Stimulated activated CD8-positive, alpha-beta memory T cell treated with anti-CD3 and anti-CD28 coated beads, Interleukin-7, amount 100 ng/mL, for 48 hours (primary cell): ENCODE measurements around the gene TPPP.

Experiments
- DNase-seq, 2 donors: peaks; one replicate each; pipeline ENCODE4 v3.0.0-alpha.2; 2020; ENCODE audit warnings: low read depth in 1 of 2; ENCODE audit errors: extremely low read depth in 1 of 2

Gene TPPP

DNA sequence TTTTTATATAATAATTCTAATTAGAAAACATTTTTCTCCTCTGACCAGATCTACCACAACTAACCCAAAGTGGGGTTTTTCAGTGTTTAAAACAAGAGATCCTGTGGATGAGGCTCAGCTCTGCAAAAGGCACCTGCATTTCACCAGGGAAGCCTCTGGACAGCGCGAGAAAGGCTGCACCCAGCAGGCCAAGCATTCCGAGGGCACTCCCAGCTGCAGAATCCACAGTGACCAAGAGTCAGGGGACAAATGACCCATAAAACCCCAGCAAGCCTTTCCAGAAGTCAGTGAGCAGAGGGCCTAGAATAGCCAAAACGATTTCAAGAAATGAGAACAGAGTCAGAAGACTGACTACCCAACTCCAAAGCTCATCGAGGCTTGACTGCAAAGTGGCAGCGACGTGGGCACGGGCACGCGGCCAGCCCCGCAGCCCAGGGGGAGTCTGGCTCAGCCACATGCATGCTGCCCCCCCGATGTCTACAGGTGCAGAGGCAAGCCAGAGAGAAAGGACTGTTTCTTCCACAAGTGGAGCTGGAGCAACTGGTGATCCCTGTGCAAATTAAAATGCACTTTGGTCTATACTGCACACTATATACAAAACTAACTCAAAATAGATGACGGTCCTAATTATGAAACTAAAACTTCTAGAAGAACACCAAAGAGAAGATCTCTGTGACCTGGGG, 26.2 kb downstream of the TPPP start:
- no peak for DNase-seq

GRCh38 chr5:665956-666711, 27.0 kb downstream of the TPPP start:
- DNase-seq = no peak

GRCh38 chr5:665541-665955, 27.6 kb downstream of the TPPP start:
- no peak for DNase-seq

GRCh38 chr5:664994-665360, 28.2 kb downstream of the TPPP start:
- no peak for DNase-seq

- DNase-seq = no peak
Observed at GRCh38 chr5:664343-664993, 28.7 kb downstream of the TPPP start.

- no peak for DNase-seq
Observed at GRCh38 chr5:663436-664342, 29.5 kb downstream of the TPPP start.

DNA sequence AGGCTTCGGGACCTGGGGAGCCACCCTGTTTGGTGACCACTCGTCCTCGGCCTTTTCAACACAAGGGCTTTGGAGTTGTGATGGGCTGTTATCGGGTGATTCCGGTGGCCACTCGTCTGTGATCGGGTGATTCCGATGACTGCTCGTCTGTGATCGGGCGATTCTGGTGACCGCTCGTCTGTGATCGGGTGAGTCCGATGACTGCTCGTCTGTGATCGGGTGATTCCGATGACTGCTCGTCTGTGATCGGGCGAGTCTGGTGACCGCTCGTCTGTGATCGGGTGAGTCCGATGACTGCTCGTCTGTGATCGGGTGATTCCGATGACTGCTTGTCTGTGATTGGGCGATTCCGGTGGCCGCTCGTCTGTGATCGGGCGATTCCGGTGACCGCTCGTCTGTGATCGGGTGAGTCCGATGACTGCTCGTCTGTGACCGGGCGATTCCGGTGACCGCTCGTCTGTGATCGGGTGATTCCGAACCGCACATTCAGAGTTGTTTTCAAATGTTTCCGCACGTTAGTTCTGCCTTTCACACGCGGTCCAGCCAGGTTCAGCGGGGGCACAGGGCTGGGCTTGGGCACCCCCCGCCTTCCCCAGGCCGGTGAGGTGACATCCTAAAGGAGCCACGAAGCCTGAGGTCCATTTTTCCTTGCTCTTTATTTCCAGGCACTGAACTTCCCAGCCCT, 30.3 kb downstream of the TPPP start:
- DNase-seq = no peak

- no peak for DNase-seq
Observed at GRCh38 chr5:661891-662750, 31.0 kb downstream of the TPPP start.

- no peak for DNase-seq
Observed at GRCh38 chr5:660491-661030, 32.6 kb downstream of the TPPP start.

DNA sequence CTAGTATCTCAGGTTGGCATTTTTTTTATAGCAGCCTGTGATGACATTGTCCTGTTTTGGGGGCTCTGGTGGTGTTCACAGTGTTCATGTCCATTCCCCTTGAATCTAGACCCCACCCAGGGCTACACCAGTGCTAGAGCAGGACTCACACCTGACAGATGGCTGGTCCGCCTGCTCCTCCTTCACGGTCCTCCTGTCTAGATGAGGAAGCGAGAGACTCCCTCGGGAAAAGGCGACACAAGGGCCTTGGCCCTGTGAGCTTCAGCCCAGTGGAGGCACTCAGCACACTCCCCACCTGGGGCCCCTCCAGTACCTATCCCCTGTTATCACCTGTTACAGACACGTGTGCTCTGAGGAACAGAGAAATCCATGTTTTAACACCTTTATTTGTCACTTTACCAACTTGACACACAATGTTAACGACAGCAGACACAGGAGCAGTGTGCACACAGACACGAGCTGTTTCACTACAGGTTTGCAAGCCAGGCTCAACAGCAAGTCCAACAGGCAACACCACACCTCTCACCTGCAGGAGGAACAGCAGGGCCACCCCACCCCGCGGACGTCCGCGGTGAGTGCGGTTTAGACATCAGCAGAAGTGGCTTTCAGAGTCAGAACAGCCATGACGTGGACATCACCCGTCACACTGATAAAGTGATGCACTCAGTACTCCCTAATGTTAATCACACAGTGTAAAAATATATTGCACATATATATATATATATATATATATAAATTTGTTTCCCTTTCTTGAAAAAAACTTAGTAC, 33.5 kb downstream of the TPPP start:
- no peak for DNase-seq

DNA sequence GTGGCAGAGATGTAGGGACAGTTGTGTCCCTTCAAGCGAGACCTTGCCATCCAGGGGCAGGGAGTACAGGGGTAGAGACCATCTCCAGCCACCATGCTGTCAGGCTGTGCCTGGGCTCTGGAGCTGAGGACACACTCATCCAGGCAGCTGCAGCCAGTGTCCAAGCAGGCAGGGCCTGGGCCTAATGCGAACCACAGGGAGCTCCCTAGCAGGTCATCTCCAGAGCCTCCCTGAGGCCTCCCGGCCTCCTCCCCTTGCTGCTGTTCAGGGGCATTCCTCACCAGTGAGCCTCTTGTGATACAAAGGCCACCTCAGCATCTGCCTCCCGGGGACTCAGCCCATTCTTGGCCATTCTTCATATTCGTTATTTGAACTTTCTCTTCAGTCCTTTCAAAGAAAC, 35.0 kb downstream of the TPPP start:
- DNase-seq = no peak

DNA sequence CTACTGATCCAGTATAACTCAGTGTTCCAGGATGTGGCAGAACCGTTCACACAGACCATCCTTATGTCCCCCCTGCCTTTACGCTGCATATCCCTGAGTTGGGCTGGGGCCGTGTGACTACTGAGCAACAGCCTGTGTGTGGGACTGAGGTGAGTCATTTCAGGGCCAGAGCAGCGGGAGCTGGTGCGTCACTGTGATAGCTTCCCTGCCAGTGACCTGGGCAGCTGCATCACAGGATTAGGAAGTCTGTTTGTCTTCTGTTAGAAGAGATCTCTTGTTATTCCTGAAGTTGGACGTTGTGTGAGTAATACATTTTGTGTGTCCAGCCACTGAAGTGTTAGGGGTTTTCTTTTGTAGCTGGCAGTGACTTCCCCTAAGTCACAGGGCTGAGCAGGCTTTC, 35.6 kb downstream of the TPPP start:
- DNase-seq = no peak

DNA sequence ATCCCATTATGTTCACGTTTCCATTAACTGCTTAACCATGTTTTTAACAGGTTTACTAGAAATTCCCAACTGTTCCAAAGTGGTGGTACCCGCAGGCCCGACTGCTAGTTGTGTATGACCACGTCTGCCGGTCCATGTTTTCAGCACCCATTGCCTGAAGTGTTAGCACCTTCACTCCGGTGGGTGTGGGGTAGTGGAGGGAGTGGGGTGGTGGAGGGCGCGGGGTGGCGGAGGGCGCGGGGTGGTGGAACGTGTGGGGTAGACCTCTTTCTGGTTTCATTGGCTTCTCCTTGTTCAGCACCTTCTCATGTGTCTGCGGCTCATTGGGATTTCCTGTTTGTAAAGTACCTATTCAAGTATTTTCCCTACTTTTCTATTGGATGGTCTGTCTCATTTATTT, 37.7 kb downstream of the TPPP start:
- no peak for DNase-seq

DNA sequence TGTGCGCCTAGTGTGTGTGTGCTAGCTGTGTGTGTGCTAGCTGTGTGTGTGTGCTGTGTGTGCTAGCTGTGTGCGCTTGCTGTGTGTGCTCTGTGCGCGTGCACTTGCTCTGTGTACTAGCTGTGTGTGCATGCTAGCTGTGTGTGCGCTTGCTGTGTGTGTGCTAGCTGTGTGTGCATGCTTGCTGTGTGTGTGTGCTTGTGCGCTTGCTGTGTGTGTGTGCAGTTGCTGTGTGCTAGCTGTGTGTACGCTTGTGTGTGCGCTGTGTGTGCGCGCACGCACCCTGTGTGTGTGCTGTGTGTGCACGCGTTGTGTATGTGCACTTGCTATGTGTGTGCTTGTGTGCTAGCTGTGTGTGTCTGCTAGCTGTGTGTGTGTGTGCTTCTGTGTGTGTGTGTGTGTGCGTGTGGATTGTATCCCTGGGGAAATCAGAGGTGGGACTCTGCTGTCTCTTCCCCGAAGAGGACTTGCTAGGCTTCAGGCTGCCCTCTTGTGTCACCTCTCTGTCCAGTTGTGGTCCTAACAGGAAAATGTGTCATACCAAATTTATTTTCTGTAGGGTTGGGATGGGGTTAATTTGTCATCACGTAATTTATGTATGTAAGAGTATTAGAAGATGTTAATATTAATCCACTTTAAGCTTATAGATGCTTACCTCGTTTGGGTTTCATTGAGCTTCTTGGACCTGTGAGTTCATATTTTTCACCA, 38.9 kb downstream of the TPPP start:
- DNase-seq = no peak

- no peak for DNase-seq
Observed at GRCh38 chr5:652773-653350, 40.3 kb downstream of the TPPP start.

- no peak for DNase-seq
Observed at GRCh38 chr5:652023-652515, 41.1 kb downstream of the TPPP start.

DNA sequence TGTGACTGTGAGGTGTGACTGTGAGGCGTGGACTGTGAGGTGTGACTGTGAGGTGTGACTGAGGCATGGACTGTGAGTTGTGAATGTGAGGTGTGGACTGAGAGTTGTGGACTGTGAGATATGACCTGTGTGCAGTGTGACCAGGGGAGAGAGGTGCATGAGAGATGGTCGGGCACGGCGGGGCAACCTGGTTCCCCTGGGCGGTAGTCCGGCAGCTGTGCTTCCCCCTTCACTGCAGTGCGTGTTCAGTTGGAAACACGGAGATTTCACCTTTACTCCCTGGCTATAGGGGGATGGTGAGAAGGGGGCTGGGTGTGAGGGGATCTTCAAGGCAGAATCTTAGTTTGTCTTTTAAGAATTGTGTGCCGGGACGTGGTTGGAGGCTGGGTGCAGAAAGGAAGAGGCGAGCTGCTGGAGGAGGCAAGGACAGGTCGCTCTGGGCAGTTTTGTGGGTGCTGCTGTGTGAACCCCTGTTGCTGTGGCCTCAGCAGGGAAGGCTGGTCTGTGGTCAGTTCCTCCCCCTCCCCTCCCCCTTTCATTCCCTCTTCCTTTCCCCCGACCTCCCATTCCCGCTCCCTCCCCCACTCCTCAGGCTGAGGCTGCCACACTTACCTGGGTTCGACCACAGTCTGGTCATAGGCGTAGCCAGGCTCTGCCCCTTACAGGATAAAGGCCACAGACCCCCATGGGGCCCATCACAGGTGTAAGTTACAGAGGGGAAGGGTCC, 41.7 kb downstream of the TPPP start:
- no peak for DNase-seq
